ENCODE results near the gene FRK.
"Not testable (repeated sequence)": the region's sequence is repeated elsewhere in the genome, so short reads cannot be mapped to it uniquely, and the experiment has no call there.

FRK gene

GRCh38 chr6:116064666-116065065 is 4.0 kb upstream of the FRK start:
- H3K27me3 ChIP-seq (ENCODE audit: low read depth), result no peaks in the 10 kb centered on the region; the same call in 1 of the 2 replicates
- H3K9me3 ChIP-seq, result no peaks in the 10 kb centered on the region
- no peak overlapping the region for H3K4me3 ChIP-seq
- no peak for DNase-seq (ENCODE audit: low spot score in 2 of 2)
- no peaks in the 10 kb centered on the region for H3K36me3 ChIP-seq (replicated peaks)
- H3K4me1 ChIP-seq, result no peaks in the 10 kb centered on the region
- in situ Hi-C loops (cut with MboI; ENCODE audit: low sequenced_read_pairs), result no loop called here

GRCh38 chr6:116062496-116062895 is 1.8 kb upstream of the FRK start:
- in situ Hi-C loops (cut with MboI; ENCODE audit: low sequenced_read_pairs), result no loop called here
- no peak for DNase-seq (ENCODE audit: low spot score in 2 of 2)
- Histone ChIP-seq H3K4me3 (no peak overlapping the region), H3K36me3 (replicated peaks) (no peaks in the 10 kb centered on the region), H3K9me3 (no peaks in the 10 kb centered on the region), H3K4me1 (no peaks in the 10 kb centered on the region), H3K27me3 (ENCODE audit: low read depth) (no peaks in the 10 kb centered on the region; the same call in 1 of the 2 replicates)

GRCh38 chr6:116059713-116060571 is 749 bp downstream of the FRK start:
- Histone ChIP-seq H3K4me3 (no peak overlapping the region), H3K9me3 (no peaks in the 10 kb centered on the region), H3K4me1 (no peaks in the 10 kb centered on the region), H3K36me3 (replicated peaks) (no peaks in the 10 kb centered on the region), H3K27me3 (ENCODE audit: low read depth) (no peaks in the 10 kb centered on the region)
- DNase-seq (ENCODE audit: low spot score in 2 of 2), result no peak
- in situ Hi-C loops (cut with MboI; ENCODE audit: low sequenced_read_pairs), result no loop called here

GRCh38 chr6:116057766-116058165 is 2.9 kb downstream of the FRK start:
- DNase-seq (ENCODE audit: low spot score in 2 of 2), result no peak
- Histone ChIP-seq H3K36me3 (replicated peaks) (no peaks in the 10 kb centered on the region), H3K4me3 (no peak overlapping the region), H3K9me3 (no peaks in the 10 kb centered on the region), H3K4me1 (no peaks in the 10 kb centered on the region), H3K27me3 (ENCODE audit: low read depth) (peaks cover 3% of the 10 kb centered on the region; the same call in 1 of the 2 replicates)
- in situ Hi-C loops (cut with MboI; ENCODE audit: low sequenced_read_pairs), result no loop called here

GRCh38 chr6:116055513-116055912 is 5.2 kb downstream of the FRK start:
- H3K9me3 ChIP-seq, result no peaks in the 10 kb centered on the region
- DNase-seq (ENCODE audit: low spot score in 2 of 2), result no peak
- in situ Hi-C loops (cut with MboI; ENCODE audit: low sequenced_read_pairs), result no loop called here
- peaks cover 3% of the 10 kb centered on the region; the same call in 1 of the 2 replicates for H3K27me3 ChIP-seq (ENCODE audit: low read depth)
- no peak overlapping the region for H3K4me3 ChIP-seq
- no peaks in the 10 kb centered on the region for H3K36me3 ChIP-seq (replicated peaks)
- H3K4me1 ChIP-seq, result no peaks in the 10 kb centered on the region

- H3K27me3 ChIP-seq (ENCODE audit: low read depth), result peaks cover 3% of the 10 kb centered on the region; the same call in 1 of the 2 replicates
- H3K9me3 ChIP-seq, result 0 out of 2 replicates have a peak, but pooled peaks cover under 1% of the 10 kb centered on the region
- H3K4me1 ChIP-seq, result no peaks in the 10 kb centered on the region
- DNase-seq (ENCODE audit: low spot score in 2 of 2), result no peak
- H3K36me3 ChIP-seq (replicated peaks), result no peaks in the 10 kb centered on the region
- in situ Hi-C loops (cut with MboI; ENCODE audit: low sequenced_read_pairs), result no loop called here
- H3K4me3 ChIP-seq, result no peak overlapping the region
These were observed 9.4 kb downstream of the FRK start for GRCh38 chr6:116051244-116051643.

GRCh38 chr6:116050737-116051136 is 10.0 kb downstream of the FRK start:
- Histone ChIP-seq H3K27me3 (ENCODE audit: low read depth) (peaks cover 3% of the 10 kb centered on the region; the same call in 1 of the 2 replicates), H3K9me3 (0 out of 2 replicates have a peak, but pooled peaks cover 2% of the 10 kb centered on the region), H3K4me1 (no peaks in the 10 kb centered on the region), H3K36me3 (replicated peaks) (no peaks in the 10 kb centered on the region), H3K4me3 (no peak overlapping the region)
- in situ Hi-C loops (cut with MboI; ENCODE audit: low sequenced_read_pairs), result no loop called here
- no peak for DNase-seq (ENCODE audit: low spot score in 2 of 2)

GRCh38 chr6:116049321-116049720 is 11.4 kb downstream of the FRK start:
- H3K27me3 ChIP-seq (ENCODE audit: low read depth), result peaks cover 3% of the 10 kb centered on the region; the same call in 1 of the 2 replicates
- H3K9me3 ChIP-seq, result 0 out of 2 replicates have a peak, but pooled peaks cover 2% of the 10 kb centered on the region
- no peaks in the 10 kb centered on the region for H3K36me3 ChIP-seq (replicated peaks)
- H3K4me1 ChIP-seq, result no peaks in the 10 kb centered on the region
- H3K4me3 ChIP-seq, result no peak overlapping the region
- no peak for DNase-seq (ENCODE audit: low spot score in 2 of 2)
- in situ Hi-C loops (cut with MboI; ENCODE audit: low sequenced_read_pairs), result no loop called here

GRCh38 chr6:116047173-116047933 is 13.3 kb downstream of the FRK start:
- H3K4me1 ChIP-seq, result no peaks in the 10 kb centered on the region
- no peak for DNase-seq (ENCODE audit: low spot score in 2 of 2)
- H3K36me3 ChIP-seq (replicated peaks), result no peaks in the 10 kb centered on the region
- 0 out of 2 replicates have a peak, but pooled peaks cover 2% of the 10 kb centered on the region for H3K9me3 ChIP-seq
- H3K4me3 ChIP-seq, result no peak overlapping the region
- 0 out of 2 replicates have a peak, but pooled peaks cover 3% of the 10 kb centered on the region for H3K27me3 ChIP-seq (ENCODE audit: low read depth)
- in situ Hi-C loops (cut with MboI; ENCODE audit: low sequenced_read_pairs), result no loop called here

- Histone ChIP-seq H3K9me3 (0 out of 2 replicates have a peak, but pooled peaks cover 2% of the 10 kb centered on the region), H3K27me3 (ENCODE audit: low read depth) (0 out of 2 replicates have a peak, but pooled peaks cover 3% of the 10 kb centered on the region), H3K36me3 (replicated peaks) (no peaks in the 10 kb centered on the region), H3K4me3 (no peak overlapping the region), H3K4me1 (no peaks in the 10 kb centered on the region)
- in situ Hi-C loops (cut with MboI; ENCODE audit: low sequenced_read_pairs), result no loop called here
- DNase-seq (ENCODE audit: low spot score in 2 of 2), result no peak
These were observed 14.0 kb downstream of the FRK start for GRCh38 chr6:116046737-116047136.

GRCh38 chr6:116046272-116046671 is 14.4 kb downstream of the FRK start:
- H3K4me1 ChIP-seq; DNase-seq (ENCODE audit: low spot score in 2 of 2); H3K9me3 ChIP-seq; H3K27me3 ChIP-seq (ENCODE audit: low read depth); H3K36me3 ChIP-seq (replicated peaks); in situ Hi-C loops (cut with MboI; ENCODE audit: low sequenced_read_pairs); H3K4me3 ChIP-seq: not testable (repeated sequence)

- no peaks in the 10 kb centered on the region for H3K4me1 ChIP-seq
- DNase-seq (ENCODE audit: low spot score in 2 of 2), result no peak
- no peak overlapping the region for H3K4me3 ChIP-seq
- H3K27me3 ChIP-seq (ENCODE audit: low read depth), result 0 out of 2 replicates have a peak, but pooled peaks cover 3% of the 10 kb centered on the region
- no peaks in the 10 kb centered on the region for H3K36me3 ChIP-seq (replicated peaks)
- H3K9me3 ChIP-seq, result 0 out of 2 replicates have a peak, but pooled peaks cover 2% of the 10 kb centered on the region
- in situ Hi-C loops (cut with MboI; ENCODE audit: low sequenced_read_pairs), result no loop called here
These were observed 18.8 kb downstream of the FRK start for GRCh38 chr6:116041934-116042333.

- no peaks in the 10 kb centered on the region for H3K9me3 ChIP-seq
These were observed 19.7 kb downstream of the FRK start for GRCh38 chr6:116040993-116041392.

GRCh38 chr6:116036885-116037284 is 23.8 kb downstream of the FRK start:
- Histone ChIP-seq H3K4me1 (no peaks in the 10 kb centered on the region), H3K4me3 (no peak overlapping the region), H3K9me3 (no peaks in the 10 kb centered on the region), H3K36me3 (replicated peaks) (no peaks in the 10 kb centered on the region), H3K27me3 (ENCODE audit: low read depth) (no peaks in the 10 kb centered on the region)
- DNase-seq (ENCODE audit: low spot score in 2 of 2), result no peak
- in situ Hi-C loops (cut with MboI; ENCODE audit: low sequenced_read_pairs), result no loop called here

More at GRCh38 chr6:116040993-116041392, 19.7 kb downstream of the FRK start:
- Histone ChIP-seq H3K4me3 (no peak overlapping the region), H3K27me3 (ENCODE audit: low read depth) (0 out of 2 replicates have a peak, but pooled peaks cover 3% of the 10 kb centered on the region), H3K36me3 (replicated peaks) (no peaks in the 10 kb centered on the region), H3K4me1 (no peaks in the 10 kb centered on the region)
- DNase-seq (ENCODE audit: low spot score in 2 of 2), result no peak
- in situ Hi-C loops (cut with MboI; ENCODE audit: low sequenced_read_pairs), result no loop called here
